ENCODE measurements around the gene AKTIP.

AKTIP gene

DNA sequence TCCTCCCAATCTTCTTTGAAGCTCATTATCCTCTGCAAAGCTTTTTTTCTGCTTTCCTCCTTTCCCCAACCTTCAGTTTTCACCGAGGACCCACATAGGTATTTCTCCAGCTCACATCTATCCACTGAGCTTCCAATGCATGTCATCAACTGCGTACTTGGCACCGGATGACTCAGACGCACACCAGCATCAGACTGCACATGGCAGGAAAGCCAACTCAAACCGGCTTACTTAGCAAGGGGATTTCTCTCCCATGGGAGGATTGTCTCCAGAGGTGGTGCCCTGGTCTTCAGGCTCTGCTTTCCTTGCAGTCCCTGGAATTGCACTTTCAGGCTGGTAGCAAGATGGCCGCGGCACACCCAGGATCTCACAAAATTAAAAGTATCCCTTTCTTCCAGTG, 1.7 kb upstream of the AKTIP start:
- H3K4me3 ChIP-seq = peak overlapping the region; percentile 75
- TF ChIP-seq, protein P1, sequence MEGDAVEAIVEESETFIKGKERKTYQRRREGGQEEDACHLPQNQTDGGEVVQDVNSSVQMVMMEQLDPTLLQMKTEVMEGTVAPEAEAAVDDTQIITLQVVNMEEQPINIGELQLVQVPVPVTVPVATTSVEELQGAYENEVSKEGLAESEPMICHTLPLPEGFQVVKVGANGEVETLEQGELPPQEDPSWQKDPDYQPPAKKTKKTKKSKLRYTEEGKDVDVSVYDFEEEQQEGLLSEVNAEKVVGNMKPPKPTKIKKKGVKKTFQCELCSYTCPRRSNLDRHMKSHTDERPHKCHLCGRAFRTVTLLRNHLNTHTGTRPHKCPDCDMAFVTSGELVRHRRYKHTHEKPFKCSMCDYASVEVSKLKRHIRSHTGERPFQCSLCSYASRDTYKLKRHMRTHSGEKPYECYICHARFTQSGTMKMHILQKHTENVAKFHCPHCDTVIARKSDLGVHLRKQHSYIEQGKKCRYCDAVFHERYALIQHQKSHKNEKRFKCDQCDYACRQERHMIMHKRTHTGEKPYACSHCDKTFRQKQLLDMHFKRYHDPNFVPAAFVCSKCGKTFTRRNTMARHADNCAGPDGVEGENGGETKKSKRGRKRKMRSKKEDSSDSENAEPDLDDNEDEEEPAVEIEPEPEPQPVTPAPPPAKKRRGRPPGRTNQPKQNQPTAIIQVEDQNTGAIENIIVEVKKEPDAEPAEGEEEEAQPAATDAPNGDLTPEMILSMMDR (IDR thresholded peaks at IDR 0.05) = no peak
- H3K27ac ChIP-seq = peak overlapping the region; percentile 91 to 93
- DNase-seq (ENCODE audit: low spot score) = peak; percentile 79

GRCh38 chr16:53503991-53504663, 1.1 kb upstream of the AKTIP start:
- TF ChIP-seq, protein P1 (IDR thresholded peaks at IDR 0.05) = no peak
- peak overlapping the region; percentile 75 for H3K4me3 ChIP-seq
- peak overlapping the region; percentile 91 to 93 for H3K27ac ChIP-seq
- peak; percentile 87 for DNase-seq (ENCODE audit: low spot score)

- Histone ChIP-seq H3K4me3 (peak overlapping the region; percentile 100), H3K27ac (peak overlapping the region; percentile 93 to 96)
- peak; percentile 100 for DNase-seq (ENCODE audit: low spot score)
- TF ChIP-seq, protein P1 (IDR thresholded peaks at IDR 0.05) = no peak
These were observed 388 bp upstream of the AKTIP start for GRCh38 chr16:53503270-53503923.

- DNase-seq (ENCODE audit: low spot score) = no peak
- Histone ChIP-seq H3K27ac (peak overlapping the region in 1 of 2 donors; percentile 96), H3K4me3 (peak overlapping the region; percentile 100)
- TF ChIP-seq, protein P1 (IDR thresholded peaks at IDR 0.05) = no peak
These were observed 1.7 kb downstream of the AKTIP start for GRCh38 chr16:53501216-53501859.

DNA sequence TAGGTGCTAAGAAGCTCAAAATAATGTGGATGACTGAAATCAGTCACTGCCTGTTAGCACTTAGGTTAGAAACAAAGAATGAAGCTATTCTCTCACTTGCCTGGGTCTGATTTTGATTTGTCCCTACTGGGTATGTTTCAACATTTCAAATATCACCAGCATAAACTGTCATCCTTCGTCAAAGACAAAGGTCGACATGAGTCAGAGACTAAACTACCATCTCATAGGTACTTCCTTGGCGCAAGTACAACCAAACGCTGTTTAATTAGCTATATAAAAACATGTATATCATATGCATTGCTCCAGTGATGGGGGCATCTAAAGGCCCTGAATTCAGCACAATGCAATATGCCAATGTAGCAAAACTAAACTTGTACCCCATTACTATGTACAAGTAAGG, 4.0 kb downstream of the AKTIP start:
- TF ChIP-seq, protein P1 (IDR thresholded peaks at IDR 0.05) = no peak
- Histone ChIP-seq H3K4me3 (no peak overlapping the region), H3K27ac (no peak overlapping the region)
- no peak for DNase-seq (ENCODE audit: low spot score)

GRCh38 chr16:53495325-53495724, 7.7 kb downstream of the AKTIP start:
- no peak overlapping the region for H3K27ac ChIP-seq
- no peak overlapping the region for H3K4me3 ChIP-seq
- TF ChIP-seq, protein P1 (IDR thresholded peaks at IDR 0.05) = no peak
- DNase-seq (ENCODE audit: low spot score) = no peak

All from coronary artery (tissue), 2 donors.